LNCAP (cell line): ENCODE data around the gene G6PD.

Experiments used
- TF ChIP-seq, protein P1 (sequence below): fragments of 450-650 bp; IDR thresholded peaks from 2 replicates; pipeline ENCODE4 v1.5.1; 2017; ENCODE audit warnings: mild to moderate bottlenecking

Gene G6PD

GRCh38 chrX:154515090-154515965 is 31.3 kb downstream of the G6PD start:
- TF ChIP-seq, protein P1, sequence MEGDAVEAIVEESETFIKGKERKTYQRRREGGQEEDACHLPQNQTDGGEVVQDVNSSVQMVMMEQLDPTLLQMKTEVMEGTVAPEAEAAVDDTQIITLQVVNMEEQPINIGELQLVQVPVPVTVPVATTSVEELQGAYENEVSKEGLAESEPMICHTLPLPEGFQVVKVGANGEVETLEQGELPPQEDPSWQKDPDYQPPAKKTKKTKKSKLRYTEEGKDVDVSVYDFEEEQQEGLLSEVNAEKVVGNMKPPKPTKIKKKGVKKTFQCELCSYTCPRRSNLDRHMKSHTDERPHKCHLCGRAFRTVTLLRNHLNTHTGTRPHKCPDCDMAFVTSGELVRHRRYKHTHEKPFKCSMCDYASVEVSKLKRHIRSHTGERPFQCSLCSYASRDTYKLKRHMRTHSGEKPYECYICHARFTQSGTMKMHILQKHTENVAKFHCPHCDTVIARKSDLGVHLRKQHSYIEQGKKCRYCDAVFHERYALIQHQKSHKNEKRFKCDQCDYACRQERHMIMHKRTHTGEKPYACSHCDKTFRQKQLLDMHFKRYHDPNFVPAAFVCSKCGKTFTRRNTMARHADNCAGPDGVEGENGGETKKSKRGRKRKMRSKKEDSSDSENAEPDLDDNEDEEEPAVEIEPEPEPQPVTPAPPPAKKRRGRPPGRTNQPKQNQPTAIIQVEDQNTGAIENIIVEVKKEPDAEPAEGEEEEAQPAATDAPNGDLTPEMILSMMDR: no peak

DNA sequence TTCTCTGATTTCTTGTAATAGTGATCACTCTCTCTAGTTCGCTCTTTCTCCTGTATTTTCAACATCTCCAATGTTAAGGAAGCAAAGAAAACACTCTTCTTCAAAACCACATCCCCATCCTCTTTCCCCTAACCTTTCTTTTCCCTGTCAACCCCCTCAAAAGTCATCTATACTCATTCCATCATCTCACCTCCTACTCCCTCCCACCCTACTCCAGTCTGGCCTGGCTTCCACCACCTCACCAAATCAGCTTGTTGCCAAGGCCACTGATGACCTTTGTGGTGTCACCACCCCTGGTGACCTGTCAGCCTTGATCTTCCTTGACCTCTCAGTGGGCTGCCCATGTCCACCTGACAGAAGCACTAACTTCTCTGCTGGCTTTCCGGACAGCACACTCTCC is 32.9 kb downstream of the G6PD start:
- TF ChIP-seq, protein P1: no peak

- TF ChIP-seq, protein P1: no peak
Observed at GRCh38 chrX:154512879-154513553, 33.6 kb downstream of the G6PD start.

DNA sequence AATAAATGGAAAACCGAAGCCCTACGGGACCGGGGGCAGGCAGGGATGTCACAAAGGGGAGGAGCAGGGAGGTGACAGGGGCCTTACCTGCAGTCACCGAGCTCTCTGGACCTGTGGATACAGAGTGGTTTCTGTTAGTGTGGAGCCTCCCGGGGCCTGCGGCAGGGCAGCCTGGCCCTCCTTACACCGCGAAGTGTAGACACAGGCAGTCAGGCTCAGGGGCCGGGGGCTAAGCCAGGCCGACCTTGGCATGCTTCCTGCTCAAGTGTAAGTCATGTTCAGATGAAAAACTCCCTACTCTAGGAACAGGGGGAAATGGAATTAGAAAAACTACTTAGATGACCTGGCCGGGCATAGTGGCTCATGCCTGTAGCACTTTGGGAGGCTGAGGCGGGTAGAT is 34.9 kb downstream of the G6PD start:
- TF ChIP-seq, protein P1: no peak

- TF ChIP-seq, protein P1: no peak
Observed at GRCh38 chrX:154509455-154509854, 37.2 kb downstream of the G6PD start.

DNA sequence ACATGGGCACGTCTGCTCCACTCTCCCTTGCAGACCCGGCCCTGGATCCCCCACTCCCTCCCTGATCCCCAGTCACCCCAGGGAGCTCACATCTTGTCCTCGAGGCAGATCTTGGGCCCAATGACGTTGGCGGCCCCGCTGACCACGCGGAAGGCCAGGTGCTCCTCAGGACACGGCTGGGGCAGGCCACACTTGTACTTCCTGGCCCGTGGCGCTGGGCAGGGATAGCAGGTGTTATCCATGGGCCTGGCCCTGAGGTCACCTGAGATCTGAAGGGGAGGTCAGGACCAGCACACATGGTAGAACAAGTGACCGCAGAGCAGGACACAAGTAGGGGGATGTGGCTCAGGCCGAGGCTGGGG is 38.3 kb downstream of the G6PD start:
- TF ChIP-seq, protein P1: no peak

DNA sequence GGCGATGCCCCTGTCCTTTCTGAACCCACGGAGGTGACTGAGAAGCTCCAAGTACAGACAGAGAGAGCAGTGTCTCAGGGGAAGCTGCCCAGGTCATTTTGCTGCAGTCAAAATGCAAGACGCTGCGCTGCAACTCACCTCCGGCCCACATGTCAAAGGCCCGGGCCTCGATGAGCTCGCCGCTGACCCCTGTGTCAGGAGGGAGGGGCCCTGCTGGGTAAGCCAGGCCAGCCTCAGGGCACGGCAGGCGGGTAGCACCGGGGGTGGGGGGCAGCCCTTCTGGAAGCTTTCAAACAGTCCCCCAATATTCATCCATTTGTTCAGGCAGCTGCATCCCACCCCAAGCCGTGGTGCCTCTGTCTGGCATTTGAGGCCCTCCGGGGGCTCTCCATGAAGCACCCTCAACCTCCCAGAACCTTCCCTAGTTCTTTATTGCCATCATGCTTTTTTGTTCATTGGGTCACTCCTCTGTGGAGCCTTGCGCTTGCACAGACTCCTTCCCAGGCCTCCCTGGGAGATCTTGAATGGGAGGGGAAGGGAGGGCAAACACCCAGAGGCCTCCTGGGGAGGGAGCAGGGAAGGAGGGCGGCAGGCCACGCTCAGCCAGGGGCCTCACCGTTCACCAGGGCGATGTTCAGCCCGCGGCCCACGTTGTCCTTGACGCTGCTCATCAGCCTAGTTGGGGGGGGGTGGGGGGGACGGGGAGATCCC is 38.8 kb downstream of the G6PD start:
- TF ChIP-seq, protein P1: no peak
